Activated T-cell treated with anti-CD3 and anti-CD28 coated beads for 1 hour (primary cell): Measurements from ENCODE around the gene NEK2.
"Not testable (repeated sequence)": the region's sequence is repeated elsewhere in the genome, so short reads cannot be mapped to it uniquely, and the experiment has no call there.

ENCODE experiments used
- DNase-seq: peaks from one replicate; pipeline ENCODE4 v3.0.0-alpha.2; 2020; ENCODE audit warnings: low read depth

Gene NEK2

GRCh38 chr1:211675230-211676105, at the start of gene NEK2:
Gene NEK2, minus strand, starts transcription at chr1:211675621. Its CDS starts 142 bp downstream, at chr1:211675479.
- peak; percentile 72 for DNase-seq

DNA sequence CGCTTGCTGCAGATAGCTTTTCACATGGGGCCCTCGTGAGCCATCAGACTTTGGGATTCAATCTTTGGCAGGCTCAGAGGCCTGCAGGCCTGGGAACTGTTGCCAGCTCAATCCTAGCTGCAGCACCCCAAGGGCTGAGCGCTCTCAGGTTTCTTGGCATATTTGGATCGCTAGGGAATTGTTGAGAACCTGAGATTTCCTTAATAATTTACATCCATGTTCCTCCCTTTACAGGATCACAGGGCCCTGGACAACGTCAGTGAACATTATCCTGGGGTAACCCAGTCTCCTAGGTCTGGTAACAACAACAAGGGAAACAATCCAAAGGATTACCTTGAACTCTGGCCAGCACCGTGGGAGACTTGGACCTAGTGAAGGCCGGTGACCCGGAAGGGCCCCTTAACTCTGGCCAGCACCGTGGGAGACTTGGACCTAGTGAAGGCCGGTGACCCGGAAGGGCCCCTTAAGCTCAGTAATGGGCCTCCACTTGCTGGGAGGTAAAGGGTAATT, 49.3 kb upstream of the NEK2 start:
- DNase-seq = no peak

- DNase-seq = no peak
Observed at GRCh38 chr1:211723273-211723672, 47.9 kb upstream of the NEK2 start.

DNA sequence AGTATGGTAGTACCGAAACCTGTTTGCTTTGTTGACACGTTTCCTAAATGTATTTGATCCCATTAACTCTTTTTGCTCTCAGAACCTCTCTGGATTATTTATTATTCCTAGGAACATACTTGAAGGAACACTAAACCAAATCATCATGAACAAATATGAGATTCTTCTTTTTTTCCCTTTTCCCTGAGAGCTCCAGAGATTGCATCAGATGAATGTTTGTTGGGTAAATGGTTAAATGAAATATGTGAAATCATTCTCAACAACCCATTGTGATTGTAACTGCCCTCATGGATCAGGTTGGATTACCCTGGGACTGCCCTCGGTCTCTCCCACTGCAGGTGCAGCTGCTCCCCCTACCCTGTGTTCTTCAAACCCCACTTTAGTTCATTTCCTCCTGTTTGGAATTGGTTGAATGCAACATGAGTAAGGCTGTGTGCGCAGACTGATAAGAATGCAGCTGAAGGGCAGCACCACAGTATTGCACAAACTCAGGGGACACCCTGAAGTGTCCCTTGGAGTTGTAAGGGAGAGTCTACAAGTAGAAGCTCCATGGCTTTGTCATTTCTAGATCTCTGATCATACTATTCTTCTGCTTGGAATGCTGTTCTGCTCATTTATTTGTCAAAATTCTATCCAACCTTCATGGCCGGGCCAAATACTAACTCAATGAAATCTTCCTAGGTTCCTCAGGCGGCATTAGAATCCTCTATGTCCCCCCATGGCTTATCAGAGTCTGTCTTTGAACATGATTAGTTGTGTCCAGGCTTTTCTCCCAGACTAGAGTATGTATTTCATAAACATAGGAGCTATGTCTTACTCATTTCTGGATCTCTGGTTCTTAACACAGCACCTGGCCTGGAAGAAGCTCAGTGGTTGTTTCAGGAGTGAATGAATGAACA, 47.1 kb upstream of the NEK2 start:
- no peak for DNase-seq

- DNase-seq = not testable (repeated sequence)
Observed at GRCh38 chr1:211716555-211716954, 41.1 kb upstream of the NEK2 start.

- no peak for DNase-seq
Observed at GRCh38 chr1:211715971-211716370, 40.5 kb upstream of the NEK2 start.

DNA sequence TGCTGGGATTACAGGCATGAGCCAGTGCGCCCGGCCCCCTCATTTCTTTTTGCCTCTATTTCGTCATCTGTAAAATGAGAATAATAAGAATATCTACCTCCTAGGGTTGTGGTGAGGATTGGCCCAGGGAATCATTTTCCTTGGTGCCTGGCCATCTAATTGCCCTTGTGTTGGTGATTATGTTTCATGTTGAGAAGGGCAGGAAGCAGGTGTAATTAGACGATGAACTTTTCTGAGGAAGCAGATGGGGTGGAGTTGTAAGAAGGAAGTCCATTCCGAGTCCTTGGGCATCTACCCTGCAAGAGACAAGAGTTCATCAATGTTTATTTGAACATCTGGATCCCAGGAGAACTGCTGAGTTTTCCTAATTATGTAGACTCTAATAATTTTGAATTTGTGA, 38.7 kb upstream of the NEK2 start:
- DNase-seq = no peak

DNA sequence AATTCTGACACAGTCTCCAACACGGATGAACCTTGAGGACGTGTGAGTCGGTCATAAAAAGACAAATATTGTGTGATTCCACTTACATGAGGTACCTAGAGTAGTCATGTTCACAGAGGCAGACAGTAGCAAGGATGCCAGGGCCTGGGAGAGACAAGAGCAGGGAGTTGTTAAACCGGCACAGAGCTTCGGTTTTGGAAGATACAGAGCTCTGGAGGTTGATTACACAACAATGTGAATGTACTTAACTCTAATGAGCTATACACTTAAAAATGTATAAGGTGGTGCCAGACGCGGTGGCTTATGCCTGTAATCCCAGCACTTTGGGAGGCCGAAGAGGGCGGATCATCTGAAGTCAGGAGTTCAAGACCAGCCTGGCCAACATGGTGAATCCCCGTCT, 37.8 kb upstream of the NEK2 start:
- no peak for DNase-seq

- no peak for DNase-seq
Observed at GRCh38 chr1:211711315-211711705, 35.9 kb upstream of the NEK2 start.

GRCh38 chr1:211710566-211711314, 35.3 kb upstream of the NEK2 start:
- no peak for DNase-seq

GRCh38 chr1:211708926-211709325, 33.5 kb upstream of the NEK2 start:
- no peak for DNase-seq

GRCh38 chr1:211708006-211708405, 32.6 kb upstream of the NEK2 start:
- DNase-seq = no peak

DNA sequence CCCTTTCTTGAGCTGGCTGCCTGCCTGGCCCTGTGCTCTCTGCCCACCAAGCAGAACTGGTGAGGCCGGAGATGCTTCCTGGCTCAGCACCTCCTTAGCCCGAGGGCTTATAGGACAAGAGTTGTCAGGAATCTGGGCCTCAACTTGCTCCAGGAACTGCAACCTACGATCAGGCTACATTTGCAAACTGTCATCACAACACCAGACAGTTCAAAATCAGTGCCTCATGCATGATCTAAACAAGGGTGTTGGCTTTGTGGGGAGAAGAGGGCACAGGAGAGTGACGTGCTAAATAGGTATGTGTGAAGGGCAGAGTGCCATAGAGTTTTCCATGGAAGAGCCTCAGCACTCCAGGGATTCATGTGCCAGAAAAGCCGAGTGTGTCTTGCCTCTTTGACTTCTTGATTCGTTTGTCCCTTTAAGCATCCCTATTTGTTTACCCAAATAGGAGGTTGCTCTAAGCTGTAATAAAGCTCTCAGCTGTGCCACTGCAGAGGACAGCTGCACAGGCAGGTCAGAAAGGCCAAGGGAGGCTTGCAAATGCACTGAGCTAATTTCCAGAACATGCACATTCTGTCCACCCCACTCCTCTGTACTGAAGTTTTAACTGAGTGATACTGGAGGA, 30.2 kb upstream of the NEK2 start:
- DNase-seq = no peak

GRCh38 chr1:211704543-211704942, 29.1 kb upstream of the NEK2 start:
- DNase-seq = no peak

- DNase-seq = no peak
Observed at GRCh38 chr1:211703812-211704537, 28.6 kb upstream of the NEK2 start.

GRCh38 chr1:211701733-211702132, 26.3 kb upstream of the NEK2 start:
- no peak for DNase-seq

DNA sequence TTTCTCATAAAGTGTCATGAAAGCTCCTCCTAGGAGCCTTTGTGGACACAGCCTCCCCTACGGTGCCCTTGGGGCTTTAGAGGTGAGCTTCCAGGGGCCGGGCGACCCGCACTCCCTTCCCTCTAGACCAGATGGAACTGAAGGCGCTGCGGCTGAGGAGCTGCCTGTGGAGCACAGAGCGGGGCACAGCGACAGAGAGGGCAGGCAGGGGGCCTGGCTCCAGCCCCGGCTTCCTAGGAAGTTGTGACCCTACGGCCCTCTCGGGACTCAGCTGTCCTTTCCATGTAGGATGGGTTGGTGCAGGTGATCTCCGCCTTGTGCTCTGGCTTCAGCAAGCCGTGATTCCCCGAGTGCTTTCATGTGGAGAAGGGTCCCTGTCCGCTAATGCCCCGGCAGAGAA, 23.6 kb upstream of the NEK2 start:
- no peak for DNase-seq

DNA sequence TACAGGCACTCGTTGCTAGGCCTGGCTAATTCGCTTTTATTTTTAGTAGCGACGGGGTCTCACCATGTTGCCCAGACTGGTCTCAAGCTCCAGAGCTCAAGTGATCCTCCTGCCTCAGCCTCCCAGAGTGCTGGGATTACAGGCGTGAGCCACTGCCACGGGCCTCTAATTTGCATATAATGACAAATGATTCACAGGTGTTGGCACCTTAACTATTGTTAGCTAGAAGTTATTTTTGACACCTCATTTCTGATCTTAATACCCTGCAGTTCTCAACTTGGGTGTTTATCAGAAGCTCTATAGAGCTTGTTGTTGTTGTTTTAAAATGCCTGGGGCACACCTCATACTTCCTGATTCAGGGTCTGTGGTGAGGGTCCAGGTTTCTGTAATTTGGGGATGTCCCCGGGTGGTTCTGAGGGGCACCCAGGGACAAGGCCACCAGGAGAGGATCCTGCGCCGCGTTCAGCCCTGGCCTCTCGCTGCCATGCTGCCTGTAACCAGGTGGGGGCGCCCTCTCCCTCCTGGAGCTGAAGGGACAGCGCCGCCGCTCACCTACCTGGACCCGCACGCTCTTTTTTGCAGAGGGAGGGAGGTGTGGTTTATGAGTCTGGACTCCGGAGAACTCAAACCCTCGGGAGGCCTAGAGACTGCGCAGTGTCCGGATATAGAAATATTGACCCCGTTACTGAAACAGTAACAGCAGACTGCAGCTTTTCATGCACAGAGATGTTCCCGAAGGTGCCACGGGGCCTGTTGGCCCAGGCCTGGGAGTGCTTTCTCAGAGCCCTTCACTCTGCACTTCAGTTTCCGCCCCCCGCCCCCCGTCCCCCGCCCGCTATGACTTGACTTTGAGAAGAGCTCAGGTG, 23.0 kb upstream of the NEK2 start:
- DNase-seq = peak; percentile 79

DNA sequence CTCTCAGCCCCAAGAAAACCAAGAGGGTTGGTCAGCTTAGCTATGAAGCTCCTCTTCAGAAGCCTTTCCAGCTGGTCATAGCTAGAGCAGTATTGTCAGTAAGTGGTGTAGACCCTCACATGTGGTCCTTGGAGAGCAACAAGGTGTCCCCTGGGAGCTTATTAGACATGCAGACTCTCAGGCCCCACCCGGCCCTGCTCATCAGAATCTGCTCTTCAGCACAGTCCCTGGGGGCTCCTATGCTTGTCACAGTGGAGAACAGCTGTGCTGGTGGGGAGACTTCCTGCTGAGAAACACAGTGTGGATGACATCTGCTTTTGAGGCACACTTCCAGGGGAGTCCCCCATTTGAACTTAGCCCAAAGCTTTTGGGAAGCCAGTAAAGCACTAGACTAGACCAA, 21.9 kb upstream of the NEK2 start:
- no peak for DNase-seq
